ENCODE measurements around the gene ABHD12B. TPM values are rescaled to one million over a fixed set of nuclear protein-coding genes. Genes with fewer than 3 reads are reported as not detected.
"Not testable (repeated sequence)": the region's sequence is repeated elsewhere in the genome, so short reads cannot be mapped to it uniquely, and the experiment has no call there.

Gene ABHD12B
- total RNA-seq, 1 experiment from 2014 or later: not detected

GRCh38 chr14:50887476-50887875 is 15.6 kb downstream of the ABHD12B start:
- TF ChIP-seq CTCF (IDR thresholded peaks at IDR 0.05): no peak
- no peak for TF ChIP-seq REST (IDR thresholded peaks at IDR 0.05; ENCODE audit: insufficient read depth in 1 of 2, low read depth in 2 of 2, low read length in 1 of 2)
- no peak for TF ChIP-seq POLR2AphosphoS5 (IDR thresholded peaks at IDR 0.05; ENCODE audit: low read depth, low read length)
- no peak for TF ChIP-seq TCF7L2 (IDR thresholded peaks at IDR 0.05; ENCODE audit: low read depth, low read length)
- no peak for TF ChIP-seq SIN3A (IDR thresholded peaks at IDR 0.05; ENCODE audit: borderline replicate concordance, insufficient read depth, low read depth, low read length)
- ChIA-PET CTCF (interaction anchor here (0.6 to 1.6 kb wide), 2 partner anchors 27 to 119 kb away, joined by 4 to 6 read pairs; no protein-coding TSS in a partner anchor), POLR2A (no interaction called here)
- Histone ChIP-seq H3K4me1 (ENCODE audit: control insufficient read depth, insufficient read depth, low read length) (no peaks in the 10 kb centered on the region), H3K4me3 (ENCODE audit: low read depth in 2 of 2, low read length in 2 of 2) (no peak overlapping the region), H3K9me3 (ENCODE audit: control insufficient read depth, insufficient read depth, low read depth, low read length) (no peaks in the 10 kb centered on the region), H3K27me3 (ENCODE audit: control insufficient read depth, insufficient read depth, low read length) (peaks cover 4% of the 10 kb centered on the region; the same call in 1 of the 2 replicates), H3K27ac (ENCODE audit: low read length) (no peak overlapping the region), H3K36me3 (ENCODE audit: control insufficient read depth, insufficient read depth, low read length) (no peaks in the 10 kb centered on the region)
- intact Hi-C loops (cut with micrococcal nuclease; ENCODE audit: unreplicated experiment): no loop called here
- ATAC-seq (no peak), DNase-seq (ENCODE audit: low read depth, low spot score) (no peak)
- in situ Hi-C loops (cut with HindIII; ENCODE audit: low pct_unique_long_range_greater_than_20kb, low sequenced_read_pairs): no loop called here
- BruUV-seq (replicated peaks): no TSS peak

GRCh38 chr14:50892255-50892654 is 20.4 kb downstream of the ABHD12B start:
- no peak for TF ChIP-seq REST (IDR thresholded peaks at IDR 0.05; ENCODE audit: insufficient read depth in 1 of 2, low read depth in 2 of 2, low read length in 1 of 2)
- TF ChIP-seq POLR2AphosphoS5 (IDR thresholded peaks at IDR 0.05; ENCODE audit: low read depth, low read length): no peak
- TF ChIP-seq SIN3A (IDR thresholded peaks at IDR 0.05; ENCODE audit: borderline replicate concordance, insufficient read depth, low read depth, low read length): no peak
- no peak for TF ChIP-seq TCF7L2 (IDR thresholded peaks at IDR 0.05; ENCODE audit: low read depth, low read length)
- TF ChIP-seq CTCF (IDR thresholded peaks at IDR 0.05): no peak
- DNase-seq (ENCODE audit: low read depth, low spot score) (no peak), ATAC-seq (no peak)
- in situ Hi-C loops (cut with HindIII; ENCODE audit: low pct_unique_long_range_greater_than_20kb, low sequenced_read_pairs) (no loop called here), intact Hi-C loops (cut with micrococcal nuclease; ENCODE audit: unreplicated experiment) (no loop called here)
- Histone ChIP-seq H3K27me3 (ENCODE audit: control insufficient read depth, insufficient read depth, low read length) (no peaks in the 10 kb centered on the region), H3K36me3 (ENCODE audit: control insufficient read depth, insufficient read depth, low read length) (no peaks in the 10 kb centered on the region), H3K9me3 (ENCODE audit: control insufficient read depth, insufficient read depth, low read depth, low read length) (no peaks in the 10 kb centered on the region), H3K4me3 (ENCODE audit: low read depth in 2 of 2, low read length in 2 of 2) (no peak overlapping the region), H3K27ac (ENCODE audit: low read length) (no peak overlapping the region), H3K4me1 (ENCODE audit: control insufficient read depth, insufficient read depth, low read length) (no peaks in the 10 kb centered on the region)
- POLR2A ChIA-PET: no interaction called here
- BruUV-seq (replicated peaks): no TSS peak
- CTCF ChIA-PET: no interaction called here

- BruUV-seq (replicated peaks); H3K4me3 ChIP-seq (ENCODE audit: low read depth in 2 of 2, low read length in 2 of 2); DNase-seq (ENCODE audit: low read depth, low spot score); H3K27ac ChIP-seq (ENCODE audit: low read length); POLR2A ChIA-PET; H3K27me3 ChIP-seq (ENCODE audit: control insufficient read depth, insufficient read depth, low read length); ATAC-seq; intact Hi-C loops (cut with micrococcal nuclease; ENCODE audit: unreplicated experiment); H3K36me3 ChIP-seq (ENCODE audit: control insufficient read depth, insufficient read depth, low read length); H3K4me1 ChIP-seq (ENCODE audit: control insufficient read depth, insufficient read depth, low read length); in situ Hi-C loops (cut with HindIII; ENCODE audit: low pct_unique_long_range_greater_than_20kb, low sequenced_read_pairs); H3K9me3 ChIP-seq (ENCODE audit: control insufficient read depth, insufficient read depth, low read depth, low read length); CTCF ChIA-PET: not testable (repeated sequence)
Measured at GRCh38 chr14:50896421-50896820, 24.6 kb downstream of the ABHD12B start.

GRCh38 chr14:50897005-50897404 is 25.2 kb downstream of the ABHD12B start:
- H3K27ac ChIP-seq (ENCODE audit: low read length); in situ Hi-C loops (cut with HindIII; ENCODE audit: low pct_unique_long_range_greater_than_20kb, low sequenced_read_pairs); H3K36me3 ChIP-seq (ENCODE audit: control insufficient read depth, insufficient read depth, low read length); POLR2A ChIA-PET; intact Hi-C loops (cut with micrococcal nuclease; ENCODE audit: unreplicated experiment); H3K9me3 ChIP-seq (ENCODE audit: control insufficient read depth, insufficient read depth, low read depth, low read length); CTCF ChIA-PET; BruUV-seq (replicated peaks); ATAC-seq; DNase-seq (ENCODE audit: low read depth, low spot score); H3K27me3 ChIP-seq (ENCODE audit: control insufficient read depth, insufficient read depth, low read length); H3K4me3 ChIP-seq (ENCODE audit: low read depth in 2 of 2, low read length in 2 of 2); H3K4me1 ChIP-seq (ENCODE audit: control insufficient read depth, insufficient read depth, low read length): not testable (repeated sequence)

Data from Panc1 (cell line).